ENCODE data around the gene FAM151A.

DNA sequence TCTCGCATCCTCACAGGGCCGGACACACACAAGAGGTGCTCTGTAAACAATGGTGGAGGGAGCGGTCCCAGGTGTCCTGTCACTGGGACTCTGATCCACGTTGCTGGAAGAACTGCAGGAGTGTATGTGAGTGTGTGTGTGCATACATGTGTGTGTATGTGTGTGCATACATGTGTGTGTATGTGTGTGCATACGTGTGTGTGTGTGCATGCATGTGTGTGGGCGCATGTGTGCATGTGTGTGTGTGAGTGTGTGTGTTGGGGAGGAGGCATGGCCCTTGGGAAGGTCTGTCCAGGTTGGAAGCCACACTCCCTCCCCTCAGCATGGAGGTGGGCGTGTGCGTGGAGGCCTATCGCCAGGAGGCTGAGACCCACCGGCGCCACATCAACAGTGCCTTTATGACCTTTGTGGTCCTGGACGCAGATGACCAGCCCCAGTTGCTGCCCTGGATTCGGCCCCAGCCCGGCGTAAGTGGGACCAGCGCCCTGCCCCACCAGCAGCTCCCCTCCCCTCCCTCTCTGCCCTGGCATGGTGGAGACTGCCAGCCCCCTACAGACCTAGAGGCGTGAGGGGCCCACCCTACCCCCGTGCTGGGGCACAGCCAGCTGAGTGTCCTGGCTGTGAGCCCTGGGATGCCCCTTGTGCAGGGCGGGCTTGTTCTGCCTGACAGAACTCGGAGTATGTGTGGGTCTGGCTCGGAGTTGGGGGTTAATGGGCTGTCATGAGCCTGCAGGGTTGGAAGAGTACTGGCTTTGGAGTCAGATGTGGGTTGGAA, 22.2 kb downstream of the FAM151A start:
- TF ChIP-seq POLR2A (IDR thresholded peaks at IDR 0.05; ENCODE audit: low read depth, low read length), result no peak
- no peak for TF ChIP-seq TAF1 (IDR thresholded peaks at IDR 0.05; ENCODE audit: low read depth, low read length)
- no peak for TF ChIP-seq POLR2AphosphoS5 (IDR thresholded peaks at IDR 0.05; ENCODE audit: low read depth, low read length)
- TF ChIP-seq SPI1 (IDR thresholded peaks at IDR 0.05; ENCODE audit: low read depth, low read length), result no peak
- TF ChIP-seq PAX5 (IDR thresholded peaks at IDR 0.05; ENCODE audit: insufficient read depth, low read length, severe bottlenecking), result no peak

Data from GM12891 (cell line).